HEK293T (cell line): ENCODE results near the gene FADS3.

ENCODE experiments used
- FOXK2 ChIP-seq: fragments of 450-650 bp; IDR thresholded peaks from 2 replicates; pipeline ENCODE4 v1.6.1; 2016; ENCODE audit warnings: mild to moderate bottlenecking
- FOXM1 ChIP-seq: fragments of 450-650 bp; IDR thresholded peaks from 2 replicates; pipeline ENCODE4 v1.6.1; 2017; ENCODE audit warnings: mild to moderate bottlenecking, borderline replicate concordance
- HDGF ChIP-seq: fragments of 450-650 bp; IDR thresholded peaks from 2 replicates; pipeline ENCODE4 v1.6.1; 2017; ENCODE audit warnings: antibody characterized with exemption, borderline replicate concordance
- TARDBP ChIP-seq: fragments of 450-650 bp; IDR thresholded peaks from 2 replicates; pipeline ENCODE4 v1.6.1; 2016

DNA sequence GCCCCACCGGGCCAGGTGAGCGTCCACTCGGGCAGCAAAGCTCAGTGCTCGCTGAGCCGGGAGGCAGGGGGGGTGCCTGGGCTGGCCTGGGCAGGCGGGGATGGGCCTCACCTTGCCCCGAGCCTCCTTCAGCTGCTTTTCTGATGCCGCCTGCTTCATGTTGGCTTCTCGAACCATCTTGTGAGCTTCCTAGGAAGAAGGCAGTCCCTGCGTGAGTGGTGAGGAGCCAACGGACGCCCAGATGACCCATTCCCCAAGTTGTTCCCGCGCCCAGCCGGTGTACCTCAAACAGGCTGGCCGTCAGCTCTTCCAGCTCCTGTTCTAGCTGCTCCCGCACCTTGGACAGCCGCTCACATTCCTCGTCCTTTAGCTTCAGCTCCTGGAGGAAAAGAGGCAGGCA, 15.9 kb upstream of the FADS3 start:
- no peak for TF ChIP-seq HDGF
- TF ChIP-seq TARDBP, result no peak
- no peak for TF ChIP-seq FOXM1
- TF ChIP-seq FOXK2, result no peak
